Measurements from ENCODE around the gene EVL.

Gene EVL

GRCh38 chr14:100066962-100067361, 1.7 kb downstream of the EVL start:
- DNase-seq (ENCODE audit: low read depth, low spot score), result no peak

GRCh38 chr14:100067481-100067880, 2.3 kb downstream of the EVL start:
- DNase-seq (ENCODE audit: low read depth, low spot score), result no peak

- DNase-seq (ENCODE audit: low read depth, low spot score), result peak; percentile 71
These were observed 3.0 kb downstream of the EVL start for GRCh38 chr14:100067971-100068959.

- DNase-seq (ENCODE audit: low read depth, low spot score), result no peak
These were observed 4.1 kb downstream of the EVL start for GRCh38 chr14:100069161-100069800.

- no peak for DNase-seq (ENCODE audit: low read depth, low spot score)
These were observed 5.1 kb downstream of the EVL start for GRCh38 chr14:100070310-100070709.

- no peak for DNase-seq (ENCODE audit: low read depth, low spot score)
These were observed 6.3 kb downstream of the EVL start for GRCh38 chr14:100071545-100071944.

- no peak for DNase-seq (ENCODE audit: low read depth, low spot score)
These were observed 7.6 kb downstream of the EVL start for GRCh38 chr14:100072783-100073346.

GRCh38 chr14:100073576-100074430, 8.6 kb downstream of the EVL start:
- DNase-seq (ENCODE audit: low read depth, low spot score), result no peak

- no peak for DNase-seq (ENCODE audit: low read depth, low spot score)
These were observed 9.3 kb downstream of the EVL start for GRCh38 chr14:100074431-100075100.

- no peak for DNase-seq (ENCODE audit: low read depth, low spot score)
These were observed 10.5 kb downstream of the EVL start for GRCh38 chr14:100075681-100076080.

- DNase-seq (ENCODE audit: low read depth, low spot score), result no peak
These were observed 10.9 kb downstream of the EVL start for GRCh38 chr14:100076133-100076532.

GRCh38 chr14:100076606-100077005, 11.4 kb downstream of the EVL start:
- no peak for DNase-seq (ENCODE audit: low read depth, low spot score)

- DNase-seq (ENCODE audit: low read depth, low spot score), result no peak
These were observed 12.2 kb downstream of the EVL start for GRCh38 chr14:100077441-100077840.

GRCh38 chr14:100078216-100078803, 13.1 kb downstream of the EVL start:
- DNase-seq (ENCODE audit: low read depth, low spot score), result no peak

GRCh38 chr14:100078997-100079725, 13.9 kb downstream of the EVL start:
- DNase-seq (ENCODE audit: low read depth, low spot score), result peak; percentile 68

GRCh38 chr14:100079726-100080005, 14.4 kb downstream of the EVL start:
- DNase-seq (ENCODE audit: low read depth, low spot score), result no peak

- no peak for DNase-seq (ENCODE audit: low read depth, low spot score)
These were observed 15.0 kb downstream of the EVL start for GRCh38 chr14:100080206-100080605.

- no peak for DNase-seq (ENCODE audit: low read depth, low spot score)
These were observed 16.9 kb downstream of the EVL start for GRCh38 chr14:100081997-100082625.

GRCh38 chr14:100082723-100083122, 17.5 kb downstream of the EVL start:
- no peak for DNase-seq (ENCODE audit: low read depth, low spot score)

GRCh38 chr14:100083706-100084105, 18.5 kb downstream of the EVL start:
- no peak for DNase-seq (ENCODE audit: low read depth, low spot score)
